Right lobe of liver (tissue), 4 donors: ENCODE measurements around the gene ADGRD1.

Source experiments
- POLR2A ChIP-seq: fragments of 450-650 bp; IDR thresholded peaks from one replicate; pipeline ENCODE4 v1.6.1; 2017; ENCODE audit warnings: antibody characterized with exemption, mild to moderate bottlenecking
- TF ChIP-seq, protein P1 (sequence below), 4 donors: fragments of 200-600 bp in 3 of 4; fragments of 450-650 bp in 1 of 4; IDR thresholded peaks; one replicate each; pipeline versions ENCODE4 v1.5.1 to v1.8.0; 2016 to 2022; ENCODE audit warnings: antibody characterized with exemption in 4 of 4, mild to moderate bottlenecking in 2 of 4
- donor health status: DM: no; HTN: no; CAD: no.
- donor health status: DM: no; HTN: no; CAD: no.
- donor health status: DM: no; HTN: yes; CAD: no.

DNA sequence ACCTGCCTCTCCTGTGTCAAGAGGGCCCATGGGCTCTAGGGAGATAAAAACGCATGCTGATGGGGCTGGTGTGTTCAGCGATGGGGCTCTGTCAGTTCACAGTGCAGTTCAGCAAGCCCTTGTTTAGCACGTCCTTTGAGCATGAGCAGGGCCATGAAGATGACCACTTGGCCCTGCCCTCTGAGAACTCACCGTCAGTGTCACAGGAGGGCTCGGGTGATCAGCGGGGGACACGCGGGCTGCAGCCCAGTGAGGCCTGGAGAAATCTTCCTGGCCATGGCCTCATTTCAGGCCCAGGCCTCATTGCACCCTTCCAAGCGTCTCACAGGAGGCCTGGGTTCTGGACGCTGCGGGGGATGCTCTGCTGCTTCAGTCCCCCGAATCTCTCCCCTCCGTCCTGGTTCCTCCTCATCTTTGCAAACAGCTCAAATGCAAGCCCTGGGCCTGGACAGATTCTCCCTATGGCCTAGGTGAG lies 181.6 kb downstream of the ADGRD1 start:
- no peak for TF ChIP-seq POLR2A
- TF ChIP-seq, protein P1, sequence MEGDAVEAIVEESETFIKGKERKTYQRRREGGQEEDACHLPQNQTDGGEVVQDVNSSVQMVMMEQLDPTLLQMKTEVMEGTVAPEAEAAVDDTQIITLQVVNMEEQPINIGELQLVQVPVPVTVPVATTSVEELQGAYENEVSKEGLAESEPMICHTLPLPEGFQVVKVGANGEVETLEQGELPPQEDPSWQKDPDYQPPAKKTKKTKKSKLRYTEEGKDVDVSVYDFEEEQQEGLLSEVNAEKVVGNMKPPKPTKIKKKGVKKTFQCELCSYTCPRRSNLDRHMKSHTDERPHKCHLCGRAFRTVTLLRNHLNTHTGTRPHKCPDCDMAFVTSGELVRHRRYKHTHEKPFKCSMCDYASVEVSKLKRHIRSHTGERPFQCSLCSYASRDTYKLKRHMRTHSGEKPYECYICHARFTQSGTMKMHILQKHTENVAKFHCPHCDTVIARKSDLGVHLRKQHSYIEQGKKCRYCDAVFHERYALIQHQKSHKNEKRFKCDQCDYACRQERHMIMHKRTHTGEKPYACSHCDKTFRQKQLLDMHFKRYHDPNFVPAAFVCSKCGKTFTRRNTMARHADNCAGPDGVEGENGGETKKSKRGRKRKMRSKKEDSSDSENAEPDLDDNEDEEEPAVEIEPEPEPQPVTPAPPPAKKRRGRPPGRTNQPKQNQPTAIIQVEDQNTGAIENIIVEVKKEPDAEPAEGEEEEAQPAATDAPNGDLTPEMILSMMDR (IDR thresholded peaks at IDR 0.05), result no peak
